PC-3 (cell line): ENCODE measurements around the gene BDKRB1. TPM values are rescaled to one million over a fixed set of nuclear protein-coding genes. Genes with fewer than 3 reads are reported as not detected.

ENCODE experiments used
- ATAC-seq: fragments of 200-7000 bp; cut with Tn5 transposase; 2 replicates; pipeline ENCODE4 v1.9.1; 2020; ENCODE audit warnings: mild to moderate bottlenecking, moderate library complexity
- BruUV-seq: library from RNA; stranded (reverse); fragments of 400-500 nt; replicated peaks from 2 replicates; lab custom pipeline; 2021; lab: Mats Ljungman, UMichigan
- CTCF ChIA-PET: fragments of 300-600 bp; sonication (Branson Sonifier 250); formaldehyde crosslinking; loops from one replicate; lab custom pipeline; 2022; ENCODE audit warnings: antibody characterized with exemption; lab: Charles Lee
- POLR2A ChIA-PET: fragments of 300-600 bp; sonication (Branson Sonifier 250); formaldehyde crosslinking; loops from one replicate; lab custom pipeline; 2022; ENCODE audit warnings: antibody characterized with exemption; ENCODE audit not compliant: unreplicated experiment; lab: Charles Lee
- DNase-seq: peaks from one replicate; pipeline ENCODE4 v3.0.0-alpha.2; 2015
- H2AFZ ChIP-seq: fragments of 300-600 bp; sonication (generic); 2 replicates; pipeline ENCODE4 v1.6.0; 2016; ENCODE audit warnings: antibody characterized with exemption, low read length
- H3F3A ChIP-seq: fragments of 300-600 bp; sonication (generic); one replicate; pipeline ENCODE4 v1.6.0; 2017; ENCODE audit warnings: antibody characterized with exemption, low read length, control low read depth, mild to moderate bottlenecking; ENCODE audit not compliant: unreplicated experiment
- H3K27ac ChIP-seq: fragments of 300-600 bp; sonication (generic); 2 replicates; pipeline ENCODE4 v1.5.1; 2016; ENCODE audit warnings: mild to moderate bottlenecking, low read length
- H3K27me3 ChIP-seq: fragments of 300-600 bp; sonication (generic); 2 replicates; pipeline ENCODE4 v1.6.1; 2016; ENCODE audit warnings: low read length, mixed read lengths
- H3K36me3 ChIP-seq: fragments of 300-600 bp; sonication (generic); 2 replicates; pipeline ENCODE4 v1.6.1; 2016; ENCODE audit warnings: low read depth, mixed run types, low read length, mixed read lengths
- H3K4me1 ChIP-seq: fragments of 300-600 bp; sonication (generic); 2 replicates; pipeline ENCODE4 v1.5.1; 2016; ENCODE audit warnings: low read length; ENCODE audit not compliant: insufficient read depth
- H3K4me2 ChIP-seq: fragments of 300-600 bp; sonication (generic); 2 replicates; pipeline ENCODE4 v1.6.0; 2016; ENCODE audit warnings: low read length
- H3K4me3 ChIP-seq: fragments of 300-600 bp; sonication (generic); 2 replicates; pipeline ENCODE4 v1.5.1; 2016; ENCODE audit warnings: mild to moderate bottlenecking, low read length, mixed read lengths
- H3K79me2 ChIP-seq: fragments of 300-600 bp; sonication (generic); 2 replicates; pipeline ENCODE4 v1.6.1; 2017; ENCODE audit warnings: low read length, mixed read lengths
- H3K9ac ChIP-seq: fragments of 300-600 bp; sonication (generic); 2 replicates; pipeline ENCODE4 v1.6.0; 2016; ENCODE audit warnings: mild to moderate bottlenecking, low read length
- H3K9me2 ChIP-seq: fragments of 300-600 bp; sonication (generic); replicated peaks from 2 replicates; pipeline ENCODE4 v1.6.1; 2016; ENCODE audit warnings: mixed run types, low read length, mixed read lengths
- H3K9me3 ChIP-seq: fragments of 300-600 bp; sonication (generic); 2 replicates; pipeline ENCODE4 v1.6.1; 2016; ENCODE audit warnings: low read length, mixed read lengths
- H4K20me1 ChIP-seq: fragments of 300-600 bp; sonication (generic); 2 replicates; pipeline ENCODE4 v1.6.1; 2016; ENCODE audit warnings: low read length, mixed read lengths
- CTCF ChIP-seq: fragments of 300-600 bp; sonication (generic); conservative IDR thresholded peaks from 2 replicates; pipeline ENCODE4 v1.5.1; 2017; ENCODE audit warnings: antibody characterized with exemption, low read depth, mild to moderate bottlenecking, low read length
- EZH2 ChIP-seq: fragments of 300-600 bp; sonication (generic); IDR thresholded peaks from one replicate; pipeline ENCODE4 v1.6.1; 2017; ENCODE audit warnings: antibody characterized with exemption, mild to moderate bottlenecking, low read length; ENCODE audit not compliant: unreplicated experiment
- EZH2phosphoT487 ChIP-seq: fragments of 300-600 bp; sonication (generic); IDR thresholded peaks from 2 replicates; pipeline ENCODE4 v1.6.1; 2018; ENCODE audit warnings: mild to moderate bottlenecking, antibody characterized with exemption, low read length, borderline replicate concordance
- intact Hi-C: fragments of 100-400 bp; cut with micrococcal nuclease; formaldehyde crosslinking; loops from 2 replicates; pipeline ENCODE4 v1.9.0; 2023
- total RNA-seq: library from RNA; depleted of rRNA; stranded (reverse); fragments of >200 nt; gene quantifications from 2 replicates; pipeline ENCODE4 v1.2.3, GENCODE V29; 2014

BDKRB1 gene
- total RNA-seq, 1 experiment from 2014 or later: 0.69 TPM

GRCh38 chr14:96221109-96221650 lies 34.8 kb upstream of the BDKRB1 start:
- TF ChIP-seq CTCF (no peak), EZH2phosphoT487 (no peak), EZH2 (no peak)
- Histone ChIP-seq H3F3A (no peaks in the 10 kb centered on the region), H3K79me2 (no peaks in the 10 kb centered on the region), H3K4me3 (no peak overlapping the region), H4K20me1 (no peaks in the 10 kb centered on the region), H3K9ac (no peak overlapping the region), H3K27me3 (peaks cover 15% of the 10 kb centered on the region), H3K9me3 (no peaks in the 10 kb centered on the region), H3K36me3 (no peaks in the 10 kb centered on the region), H3K4me1 (no peaks in the 10 kb centered on the region), H3K9me2 (no peaks in the 10 kb centered on the region), H3K27ac (no peak overlapping the region), H2AFZ (no peak overlapping the region), H3K4me2 (no peak overlapping the region)
- DNase-seq (no peak), ATAC-seq (no peak)
- intact Hi-C loops: no loop called here
- ChIA-PET POLR2A (no interaction called here), CTCF (no interaction called here)
- BruUV-seq: no TSS peak

GRCh38 chr14:96221841-96222240 lies 34.2 kb upstream of the BDKRB1 start:
- peaks cover 15% of the 10 kb centered on the region for H3K27me3 ChIP-seq
- TF ChIP-seq CTCF (no peak), EZH2 (no peak), EZH2phosphoT487 (no peak)
- H3K36me3 ChIP-seq: no peaks in the 10 kb centered on the region
- no peak overlapping the region for H2AFZ ChIP-seq
- intact Hi-C loops: no loop called here
- H3K4me1 ChIP-seq: no peaks in the 10 kb centered on the region
- ChIA-PET POLR2A (no interaction called here), CTCF (no interaction called here)
- H3K9ac ChIP-seq: no peak overlapping the region
- no peaks in the 10 kb centered on the region for H3K9me3 ChIP-seq
- H3K27ac ChIP-seq: no peak overlapping the region
- H3F3A ChIP-seq: no peaks in the 10 kb centered on the region
- no peak for ATAC-seq
- H4K20me1 ChIP-seq: no peaks in the 10 kb centered on the region
- no peaks in the 10 kb centered on the region for H3K9me2 ChIP-seq
- DNase-seq: no peak
- no peak overlapping the region for H3K4me2 ChIP-seq
- no peak overlapping the region for H3K4me3 ChIP-seq
- BruUV-seq: no TSS peak
- H3K79me2 ChIP-seq: no peaks in the 10 kb centered on the region

- CTCF ChIA-PET: no interaction called here
- H3K4me2 ChIP-seq: no peak overlapping the region
- no peak overlapping the region for H3K27ac ChIP-seq
- no peaks in the 10 kb centered on the region for H3K9me3 ChIP-seq
- H3K9ac ChIP-seq: no peak overlapping the region
- H3K9me2 ChIP-seq: no peaks in the 10 kb centered on the region
- BruUV-seq: no TSS peak
- no peak overlapping the region for H2AFZ ChIP-seq
- intact Hi-C loops: no loop called here
- H3K4me1 ChIP-seq: no peaks in the 10 kb centered on the region
- H4K20me1 ChIP-seq: no peaks in the 10 kb centered on the region
- no peaks in the 10 kb centered on the region for H3K79me2 ChIP-seq
- H3K4me3 ChIP-seq: no peak overlapping the region
- peaks cover 15% of the 10 kb centered on the region for H3K27me3 ChIP-seq
- ATAC-seq (no peak), DNase-seq (no peak)
- no peaks in the 10 kb centered on the region for H3F3A ChIP-seq
- H3K36me3 ChIP-seq: no peaks in the 10 kb centered on the region
- no peak for TF ChIP-seq EZH2
- no peak for TF ChIP-seq CTCF
- TF ChIP-seq EZH2phosphoT487: no peak
- POLR2A ChIA-PET: no interaction called here
These were observed 31.4 kb upstream of the BDKRB1 start for GRCh38 chr14:96224480-96225096.
